HG02938 (cell line): ENCODE data around the gene PLPPR1.

Experiments
- ATAC-seq: cut with Tn5 transposase; IDR thresholded peaks from one replicate; pipeline ENCODE4 v1.9.1; 2021; ENCODE audit warnings: mild to moderate bottlenecking, moderate library complexity; ENCODE audit not compliant: unreplicated experiment

The PLPPR1 gene

DNA sequence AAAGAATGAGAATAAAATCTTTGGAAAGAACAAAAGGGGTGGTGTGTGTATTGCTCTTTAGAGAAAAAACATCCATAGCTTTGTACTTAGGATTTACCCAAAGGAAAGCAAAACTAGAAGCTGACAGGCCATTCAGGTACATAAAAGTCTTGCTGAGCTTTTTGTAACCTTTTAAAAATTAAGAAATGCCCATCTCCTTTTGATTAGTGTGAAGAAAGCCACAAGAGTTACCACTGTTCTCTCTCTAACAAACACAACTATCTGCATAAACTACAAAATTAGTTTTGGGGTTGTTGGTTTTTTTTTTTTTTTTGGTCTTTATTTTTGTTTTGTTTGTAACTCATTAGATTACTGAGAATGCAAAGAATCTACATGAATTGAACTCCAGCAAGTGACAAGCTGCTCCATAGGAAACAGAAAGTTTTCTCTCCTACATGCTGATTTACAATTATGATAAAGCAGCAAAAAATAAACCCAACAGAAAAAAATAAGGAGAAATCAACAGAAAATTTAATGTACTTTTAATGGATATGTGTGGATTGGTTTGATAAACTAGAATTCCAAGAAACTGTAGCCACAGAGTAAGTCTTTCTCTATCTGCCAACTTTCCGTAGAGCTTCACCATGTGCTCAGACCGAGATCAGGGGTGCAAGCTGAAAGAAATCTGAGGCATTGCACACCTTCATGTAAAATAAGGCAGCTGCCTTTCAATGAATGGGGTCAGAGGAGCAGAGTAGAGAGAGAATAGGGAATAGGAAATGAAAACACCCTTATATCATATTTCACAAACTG is 344.0 kb downstream of the PLPPR1 start:
- ATAC-seq = no peak
